HepG2 (cell line): ENCODE measurements around the gene DDRGK1. TPM values are rescaled to one million over a fixed set of nuclear protein-coding genes. Genes with fewer than 3 reads are reported as not detected.
A peak's percentile ranks its signal among the peaks of the same experiment; 100 is the strongest.

Experiments
- DMAP1 ChIP-seq: IDR thresholded peaks from 2 replicates; pipeline ENCODE4 v1.6.1; 2016
- EZH2 ChIP-seq: conservative IDR thresholded peaks from 2 replicates; pipeline ENCODE4 v1.6.1; 2012; ENCODE audit warnings: mild to moderate bottlenecking, low read depth, low read length, moderate library complexity
- HNRNPK ChIP-seq: fragments of 200-400 bp; formaldehyde crosslinking; IDR thresholded peaks from 2 replicates; pipeline ENCODE4 v1.6.1; 2018; ENCODE audit warnings: low read length, low read depth, moderate library complexity, mild to moderate bottlenecking; ENCODE audit not compliant: poor library complexity, severe bottlenecking
- NFKB2 ChIP-seq: sonication (generic); formaldehyde crosslinking; IDR thresholded peaks from 2 replicates; pipeline ENCODE4 v1.4.0; 2020; ENCODE audit warnings: missing genetic modification reagents, borderline replicate concordance
- PCBP1 ChIP-seq: fragments of 200-400 bp; formaldehyde crosslinking; IDR thresholded peaks from 2 replicates; pipeline ENCODE4 v1.6.1; 2017; ENCODE audit warnings: mild to moderate bottlenecking, low read depth, low read length, borderline replicate concordance
- PHF5A ChIP-seq: IDR thresholded peaks from one replicate; pipeline ENCODE4 v1.6.1; 2018; ENCODE audit warnings: low read depth, missing genetic modification reagents; ENCODE audit not compliant: unreplicated experiment
- SCMH1 ChIP-seq: sonication (generic); formaldehyde crosslinking; IDR thresholded peaks from 2 replicates; pipeline ENCODE4 v1.9.0; 2021; ENCODE audit warnings: missing genetic modification reagents, mild to moderate bottlenecking, borderline replicate concordance
- TCF7L2 ChIP-seq: IDR thresholded peaks from 2 replicates; pipeline ENCODE4 v1.6.1; 2011; ENCODE audit warnings: mild to moderate bottlenecking, low read depth, low read length, moderate library complexity
- ZBTB7B ChIP-seq: sonication (generic); formaldehyde crosslinking; IDR thresholded peaks from 2 replicates; pipeline ENCODE4 v1.4.0; 2020; ENCODE audit warnings: missing genetic modification reagents
- ZMYM4 ChIP-seq: sonication (generic); formaldehyde crosslinking; IDR thresholded peaks from 2 replicates; pipeline ENCODE4 v1.8.1; 2023; ENCODE audit warnings: mild to moderate bottlenecking, missing genetic modification reagents
- ZNF441 ChIP-seq: sonication (generic); formaldehyde crosslinking; IDR thresholded peaks from 2 replicates; pipeline ENCODE4 v1.7.0; 2021; ENCODE audit warnings: missing genetic modification reagents, borderline replicate concordance
- ZNF446 ChIP-seq: sonication (generic); formaldehyde crosslinking; IDR thresholded peaks from 2 replicates; pipeline ENCODE4 v1.5.0; 2020; ENCODE audit warnings: mild to moderate bottlenecking, missing genetic modification reagents
- ZNF766 ChIP-seq: sonication (generic); formaldehyde crosslinking; IDR thresholded peaks from 2 replicates; pipeline ENCODE4 v1.5.0; 2020; ENCODE audit warnings: missing genetic modification reagents, borderline replicate concordance
- polyA plus RNA-seq, 8 experiments: library from polyadenylated mRNA; depleted of rRNA in 3 of 8; stranded (reverse) in 7 of 8; unstranded in 1 of 8; fragments of >200 nt; fragmentation: Illumina TruSeq in 4 of 8; extraction: Trizol in 4 of 8; gene quantifications; 2 replicates each; pipeline versions ENCODE4 v1.2.1 to v1.2.3, GENCODE V29; 2011 to 2016; ENCODE audit warnings: low read depth in 4 of 8, missing spikeins in 1 of 8, mixed read lengths in 1 of 8; ENCODE audit not compliant: insufficient read depth in 1 of 8
- total RNA-seq, 5 experiments: library from RNA; depleted of rRNA; stranded (reverse); fragments of >200 nt; fragmentation: Illumina TruSeq; extraction: Trizol; gene quantifications; 2 replicates each; pipeline ENCODE4 v1.2.3, GENCODE V29; 2016; ENCODE audit warnings: low read depth in 1 of 5
- TF ChIP-seq, protein P1 (sequence below): sonication (generic); formaldehyde crosslinking; IDR thresholded peaks from 2 replicates; pipeline ENCODE4 v1.5.1; 2020; ENCODE audit warnings: missing genetic modification reagents, mild to moderate bottlenecking, borderline replicate concordance
- TF ChIP-seq, protein P2 (sequence below): IDR thresholded peaks from 2 replicates; pipeline ENCODE4 v1.6.1; 2012; ENCODE audit warnings: inconsistent platforms
- TF ChIP-seq, protein P3 (sequence below): sonication (generic); formaldehyde crosslinking; IDR thresholded peaks from 2 replicates; pipeline ENCODE4 v1.5.0; 2020; ENCODE audit warnings: missing genetic modification reagents
- TF ChIP-seq, protein P4 (sequence below): IDR thresholded peaks from 2 replicates; pipeline ENCODE4 v1.6.1; 2012; ENCODE audit warnings: low read length, improper control_type of control experiment
- TF ChIP-seq, protein P5 (sequence below): IDR thresholded peaks from 2 replicates; pipeline ENCODE4 v1.6.1; 2016; ENCODE audit warnings: missing compliant biosample characterization, missing genetic modification reagents, borderline replicate concordance
- TF ChIP-seq, protein P6 (sequence below), 2 experiments: sonication (generic) in 1 of 2; formaldehyde crosslinking in 1 of 2; IDR thresholded peaks; 2 replicates each; pipeline versions ENCODE4 v1.4.0 to v1.6.1; 2016 to 2020; ENCODE audit warnings: borderline replicate concordance in 1 of 2, low read depth in 1 of 2, mild to moderate bottlenecking in 1 of 2, missing genetic modification reagents in 1 of 2

DDRGK1 gene
- total and polyA plus RNA-seq, 2 of the 13 experiments (the other 11 are each of a cell fraction or from before 2014, with no cell fraction given) = 96.7 to 149 TPM

DNA sequence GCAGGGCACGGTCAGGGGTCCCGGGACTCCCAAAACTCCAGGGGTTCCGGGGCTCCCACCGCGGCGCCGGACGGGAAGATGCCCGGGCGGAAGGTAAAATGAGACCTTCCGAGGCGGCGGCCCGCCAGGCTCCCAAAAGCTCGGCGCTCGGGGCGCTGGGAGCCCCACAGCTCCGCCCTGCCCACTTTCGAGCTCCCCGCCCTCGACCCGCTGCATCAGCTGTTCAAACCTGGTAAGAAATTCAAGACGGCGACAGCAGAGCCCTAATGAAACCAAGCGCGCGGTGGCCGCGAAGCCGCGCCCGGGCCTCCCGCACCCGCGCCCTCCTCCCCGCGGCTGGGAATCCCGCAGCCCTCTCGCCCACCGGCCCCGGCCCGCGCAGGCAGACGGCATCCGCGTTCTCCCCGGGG lies 34.1 kb upstream of the DDRGK1 start (continued):
- no peak for TF ChIP-seq ZNF441
- TF ChIP-seq NFKB2 (CRISPR knock-in tag) = no peak
- no peak for TF ChIP-seq ZMYM4 (CRISPR knock-in tag)
- no peak for TF ChIP-seq EZH2
- no peak for TF ChIP-seq HNRNPK
- TF ChIP-seq PHF5A = no peak
- TF ChIP-seq ZNF446 (CRISPR knock-in tag) = no peak
- TF ChIP-seq, protein P1, sequence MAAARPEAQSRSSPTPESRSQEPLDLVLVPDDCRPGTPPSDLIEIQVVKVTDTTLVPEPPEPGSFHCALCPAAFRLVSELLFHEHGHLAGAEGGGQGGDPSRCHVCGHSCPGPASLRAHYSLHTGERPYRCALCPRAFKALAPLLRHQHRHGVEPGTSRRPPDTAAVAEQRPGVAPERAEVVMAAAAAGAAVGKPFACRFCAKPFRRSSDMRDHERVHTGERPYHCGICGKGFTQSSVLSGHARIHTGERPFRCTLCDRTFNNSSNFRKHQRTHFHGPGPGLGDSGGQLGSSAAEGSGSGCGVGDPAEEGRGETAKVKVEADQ (CRISPR knock-in tag) = no peak
- TF ChIP-seq SCMH1 (CRISPR knock-in tag) = no peak
- TF ChIP-seq TCF7L2 = no peak
- TF ChIP-seq, protein P2, sequence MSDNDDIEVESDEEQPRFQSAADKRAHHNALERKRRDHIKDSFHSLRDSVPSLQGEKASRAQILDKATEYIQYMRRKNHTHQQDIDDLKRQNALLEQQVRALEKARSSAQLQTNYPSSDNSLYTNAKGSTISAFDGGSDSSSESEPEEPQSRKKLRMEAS = no peak
- TF ChIP-seq, protein P3, sequence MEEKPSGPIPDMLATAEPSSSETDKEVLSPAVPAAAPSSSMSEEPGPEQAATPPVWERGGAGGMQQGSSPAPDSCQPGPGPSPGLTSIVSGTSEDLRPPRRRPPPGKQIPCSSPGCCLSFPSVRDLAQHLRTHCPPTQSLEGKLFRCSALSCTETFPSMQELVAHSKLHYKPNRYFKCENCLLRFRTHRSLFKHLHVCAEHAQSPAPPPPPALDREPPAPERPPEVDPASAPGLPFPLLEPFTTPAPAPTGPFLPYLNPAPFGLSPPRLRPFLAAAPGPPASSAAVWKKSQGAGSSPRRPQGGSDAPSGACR = no peak
- TF ChIP-seq ZNF766 (CRISPR knock-in tag) = no peak
- no peak for TF ChIP-seq PCBP1
- TF ChIP-seq DMAP1 (CRISPR knock-in tag) = no peak
- TF ChIP-seq, protein P4, sequence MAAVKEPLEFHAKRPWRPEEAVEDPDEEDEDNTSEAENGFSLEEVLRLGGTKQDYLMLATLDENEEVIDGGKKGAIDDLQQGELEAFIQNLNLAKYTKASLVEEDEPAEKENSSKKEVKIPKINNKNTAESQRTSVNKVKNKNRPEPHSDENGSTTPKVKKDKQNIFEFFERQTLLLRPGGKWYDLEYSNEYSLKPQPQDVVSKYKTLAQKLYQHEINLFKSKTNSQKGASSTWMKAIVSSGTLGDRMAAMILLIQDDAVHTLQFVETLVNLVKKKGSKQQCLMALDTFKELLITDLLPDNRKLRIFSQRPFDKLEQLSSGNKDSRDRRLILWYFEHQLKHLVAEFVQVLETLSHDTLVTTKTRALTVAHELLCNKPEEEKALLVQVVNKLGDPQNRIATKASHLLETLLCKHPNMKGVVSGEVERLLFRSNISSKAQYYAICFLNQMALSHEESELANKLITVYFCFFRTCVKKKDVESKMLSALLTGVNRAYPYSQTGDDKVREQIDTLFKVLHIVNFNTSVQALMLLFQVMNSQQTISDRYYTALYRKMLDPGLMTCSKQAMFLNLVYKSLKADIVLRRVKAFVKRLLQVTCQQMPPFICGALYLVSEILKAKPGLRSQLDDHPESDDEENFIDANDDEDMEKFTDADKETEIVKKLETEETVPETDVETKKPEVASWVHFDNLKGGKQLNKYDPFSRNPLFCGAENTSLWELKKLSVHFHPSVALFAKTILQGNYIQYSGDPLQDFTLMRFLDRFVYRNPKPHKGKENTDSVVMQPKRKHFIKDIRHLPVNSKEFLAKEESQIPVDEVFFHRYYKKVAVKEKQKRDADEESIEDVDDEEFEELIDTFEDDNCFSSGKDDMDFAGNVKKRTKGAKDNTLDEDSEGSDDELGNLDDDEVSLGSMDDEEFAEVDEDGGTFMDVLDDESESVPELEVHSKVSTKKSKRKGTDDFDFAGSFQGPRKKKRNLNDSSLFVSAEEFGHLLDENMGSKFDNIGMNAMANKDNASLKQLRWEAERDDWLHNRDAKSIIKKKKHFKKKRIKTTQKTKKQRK = no peak
- TF ChIP-seq ZBTB7B (CRISPR knock-in tag) = 0 out of 2 replicates have a peak, but pooled peaks have one; percentile 18
- TF ChIP-seq, protein P5, sequence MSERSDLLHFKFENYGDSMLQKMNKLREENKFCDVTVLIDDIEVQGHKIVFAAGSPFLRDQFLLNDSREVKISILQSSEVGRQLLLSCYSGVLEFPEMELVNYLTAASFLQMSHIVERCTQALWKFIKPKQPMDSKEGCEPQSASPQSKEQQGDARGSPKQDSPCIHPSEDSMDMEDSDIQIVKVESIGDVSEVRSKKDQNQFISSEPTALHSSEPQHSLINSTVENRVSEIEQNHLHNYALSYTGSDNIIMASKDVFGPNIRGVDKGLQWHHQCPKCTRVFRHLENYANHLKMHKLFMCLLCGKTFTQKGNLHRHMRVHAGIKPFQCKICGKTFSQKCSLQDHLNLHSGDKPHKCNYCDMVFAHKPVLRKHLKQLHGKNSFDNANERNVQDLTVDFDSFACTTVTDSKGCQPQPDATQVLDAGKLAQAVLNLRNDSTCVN (CRISPR knock-in tag) = no peak
- TF ChIP-seq, protein P6, sequence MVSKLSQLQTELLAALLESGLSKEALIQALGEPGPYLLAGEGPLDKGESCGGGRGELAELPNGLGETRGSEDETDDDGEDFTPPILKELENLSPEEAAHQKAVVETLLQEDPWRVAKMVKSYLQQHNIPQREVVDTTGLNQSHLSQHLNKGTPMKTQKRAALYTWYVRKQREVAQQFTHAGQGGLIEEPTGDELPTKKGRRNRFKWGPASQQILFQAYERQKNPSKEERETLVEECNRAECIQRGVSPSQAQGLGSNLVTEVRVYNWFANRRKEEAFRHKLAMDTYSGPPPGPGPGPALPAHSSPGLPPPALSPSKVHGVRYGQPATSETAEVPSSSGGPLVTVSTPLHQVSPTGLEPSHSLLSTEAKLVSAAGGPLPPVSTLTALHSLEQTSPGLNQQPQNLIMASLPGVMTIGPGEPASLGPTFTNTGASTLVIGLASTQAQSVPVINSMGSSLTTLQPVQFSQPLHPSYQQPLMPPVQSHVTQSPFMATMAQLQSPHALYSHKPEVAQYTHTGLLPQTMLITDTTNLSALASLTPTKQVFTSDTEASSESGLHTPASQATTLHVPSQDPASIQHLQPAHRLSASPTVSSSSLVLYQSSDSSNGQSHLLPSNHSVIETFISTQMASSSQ (IDR thresholded peaks at IDR 0.05; ENCODE audit: low read depth) = no peak
- TF ChIP-seq, protein P6 (CRISPR knock-in tag; IDR thresholded peaks at IDR 0.05; ENCODE audit: borderline replicate concordance) = no peak
